CD4-positive, alpha-beta memory T cell (primary cell): ENCODE results near the gene C6orf15. TPM values are rescaled to one million over a fixed set of nuclear protein-coding genes. Genes with fewer than 3 reads are reported as not detected.

Experiments
- CTCF ChIA-PET: fragments of 350-600 bp; sonication (Branson Sonifier 250); formaldehyde crosslinking; loops from one replicate; lab custom pipeline; 2021; ENCODE audit warnings: inconsistent platforms; ENCODE audit not compliant: partially characterized antibody; lab: Charles Lee
- POLR2A ChIA-PET: fragments of 350-600 bp; sonication (Branson Sonifier 250); formaldehyde crosslinking; loops from one replicate; lab custom pipeline; 2021; ENCODE audit not compliant: partially characterized antibody; lab: Charles Lee
- DNase-seq, 5 donors: peaks; one replicate each; pipeline versions ENCODE4 v3.0.0 to v3.0.0-alpha.2; 2020 to 2022; ENCODE audit warnings: mixed read lengths in 1 of 5
- H3K27ac ChIP-seq: one replicate; pipeline ENCODE4 v1.7.0; 2013; ENCODE audit warnings: low read depth, low read length
- H3K27me3 ChIP-seq: 2 replicates; pipeline ENCODE4 v1.7.0; 2013; ENCODE audit warnings: mild to moderate bottlenecking, low read length, moderate library complexity; ENCODE audit not compliant: insufficient read depth
- H3K36me3 ChIP-seq: 2 replicates; pipeline ENCODE4 v1.7.0; 2013; ENCODE audit warnings: mild to moderate bottlenecking, low read length, moderate library complexity; ENCODE audit not compliant: insufficient read depth
- H3K4me1 ChIP-seq: 2 replicates; pipeline ENCODE4 v1.7.0; 2013; ENCODE audit warnings: mild to moderate bottlenecking, low read length, moderate library complexity; ENCODE audit not compliant: insufficient read depth
- H3K4me3 ChIP-seq, 2 donors: one replicate each; pipeline ENCODE4 v1.7.0; 2013; ENCODE audit warnings: low read length in 2 of 2, mild to moderate bottlenecking in 1 of 2
- H3K9me3 ChIP-seq, 2 donors: one replicate each; pipeline ENCODE4 v1.7.0; 2013; ENCODE audit warnings: low read length in 2 of 2, control low read depth in 1 of 2; ENCODE audit not compliant: control insufficient read depth in 1 of 2
- H3K27ac Mint-ChIP-seq, 7 donors: one replicate each; pipeline ENCODE4 v1.8.0; 2020 to 2021; ENCODE audit warnings: mixed read lengths in 7 of 7, mild to moderate bottlenecking in 6 of 7, inconsistent platforms in 3 of 7, moderate library complexity in 3 of 7
- H3K27me3 Mint-ChIP-seq, 2 donors: one replicate each; pipeline ENCODE4 v1.8.0; 2020 to 2021; ENCODE audit warnings: mixed read lengths in 2 of 2
- H3K36me3 Mint-ChIP-seq, 2 donors: one replicate each; pipeline ENCODE4 v1.8.0; 2020 to 2021; ENCODE audit warnings: mixed read lengths in 2 of 2, inconsistent platforms in 1 of 2, mild to moderate bottlenecking in 1 of 2
- H3K4me1 Mint-ChIP-seq, 4 donors: one replicate each; pipeline ENCODE4 v1.8.0; 2020 to 2021; ENCODE audit warnings: mixed read lengths in 4 of 4, mild to moderate bottlenecking in 1 of 4
- H3K4me3 Mint-ChIP-seq, 8 donors: one replicate each; pipeline ENCODE4 v1.8.0; 2020 to 2021; ENCODE audit warnings: mixed read lengths in 8 of 8, mild to moderate bottlenecking in 7 of 8, moderate library complexity in 6 of 8, inconsistent platforms in 3 of 8
- H3K9me3 Mint-ChIP-seq, 8 donors: one replicate each; pipeline ENCODE4 v1.8.0; 2020 to 2021; ENCODE audit warnings: mixed read lengths in 8 of 8, mild to moderate bottlenecking in 5 of 8, inconsistent platforms in 3 of 8, moderate library complexity in 1 of 8
- intact Hi-C: fragments of 100-400 bp; cut with micrococcal nuclease; formaldehyde crosslinking; loops from one replicate; pipeline ENCODE4 v1.15.1; 2023
- polyA plus RNA-seq, 2 donors: library from polyadenylated mRNA; unstranded; fragments of 300-500 nt; fragmentation: Illumina TruSeq; gene quantifications; one replicate each; pipeline ENCODE4 v1.2.3, GENCODE V29; 2021
- total RNA-seq, 2 experiments: library from RNA; stranded (reverse); gene quantifications; one replicate each; pipeline ENCODE4 v1.2.3, GENCODE V29; 2021

C6orf15 gene
- total and polyA plus RNA-seq, 4 experiments from 2014 or later, result not detected

DNA sequence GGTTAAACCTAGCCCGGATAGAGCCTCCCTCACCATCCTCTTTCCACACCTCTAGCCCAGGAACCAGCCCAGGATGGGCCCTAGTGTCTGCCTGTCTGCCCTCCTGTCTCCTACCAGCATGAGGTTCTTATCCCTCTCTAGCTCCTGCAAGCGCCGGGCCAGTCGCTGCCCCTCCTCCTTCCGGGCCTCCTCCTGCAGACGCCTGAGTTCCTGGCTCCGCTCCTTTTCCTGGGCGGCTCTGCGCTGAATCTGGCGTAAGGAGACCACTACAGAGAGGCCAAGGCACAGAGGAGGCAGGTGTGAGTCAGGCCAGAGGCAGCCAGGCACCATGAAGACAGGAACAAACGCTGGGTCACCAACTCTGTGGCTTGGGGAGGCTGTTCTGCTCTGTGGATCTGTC is 30.8 kb upstream of the C6orf15 start:
- Histone ChIP-seq H3K36me3 (no peaks in the 10 kb centered on the region), H3K27ac (no peak overlapping the region), H3K9me3 (no peaks in the 10 kb centered on the region), H3K4me3 (no peak overlapping the region), H3K27me3 (no peaks in the 10 kb centered on the region), H3K4me1 (no peaks in the 10 kb centered on the region)
- ChIA-PET CTCF (interaction anchor here (1.4 to 1.5 kb wide), 2 partner anchors 8 to 10 kb away, joined by 3 read pairs; no protein-coding TSS in a partner anchor), POLR2A (no interaction called here)
- Mint-ChIP-seq H3K4me1 (peaks cover 0 to 4% (median 0%) of the 10 kb centered on the region in 4 donors), H3K27me3 (no peaks in the 10 kb centered on the region), H3K9me3 (no peaks in the 10 kb centered on the region), H3K4me3 (no peak overlapping the region), H3K27ac (peak overlapping the region in 2 of 7 donors; percentile 29 to 52), H3K36me3 (peaks cover 4 to 11% of the 10 kb centered on the region in 2 donors)
- no peak for DNase-seq
- intact Hi-C loops, result no loop called here

DNA sequence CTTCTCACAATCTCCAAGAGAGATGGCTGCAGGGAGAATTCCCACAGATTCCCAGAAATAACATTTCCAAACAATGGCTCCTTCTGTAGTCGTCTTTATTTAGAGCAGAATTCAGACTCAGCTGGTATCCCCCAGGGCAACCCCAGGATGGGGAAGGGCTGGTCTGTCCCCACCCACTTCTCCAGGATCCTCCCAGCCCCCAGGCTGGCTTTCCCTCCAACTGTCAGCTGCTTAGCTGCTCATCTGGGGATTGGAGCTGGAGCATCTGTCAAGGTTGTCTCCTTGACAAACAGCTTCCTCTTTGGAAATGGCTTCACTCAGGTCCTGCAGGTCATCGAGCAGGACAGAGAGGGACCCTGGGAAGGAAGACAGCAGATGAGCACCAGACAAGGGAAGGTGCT is 30.0 kb upstream of the C6orf15 start:
- Histone ChIP-seq H3K9me3 (no peaks in the 10 kb centered on the region), H3K27ac (no peak overlapping the region), H3K27me3 (no peaks in the 10 kb centered on the region), H3K36me3 (no peaks in the 10 kb centered on the region), H3K4me3 (no peak overlapping the region), H3K4me1 (peaks cover 5% of the 10 kb centered on the region)
- DNase-seq, result no peak
- H3K4me3 Mint-ChIP-seq, result no peak overlapping the region
- H3K9me3 Mint-ChIP-seq, result no peaks in the 10 kb centered on the region
- peak overlapping the region in 1 of 7 donors; percentile 55 for H3K27ac Mint-ChIP-seq
- peaks cover 0 to 2% of the 10 kb centered on the region in 2 donors for H3K27me3 Mint-ChIP-seq
- peaks cover 3 to 10% (median 4%) of the 10 kb centered on the region in 4 donors for H3K4me1 Mint-ChIP-seq
- peaks cover 4 to 11% of the 10 kb centered on the region in 2 donors for H3K36me3 Mint-ChIP-seq
- POLR2A ChIA-PET, result interaction anchor here (1.6 kb wide), 1 partner anchor 17 kb away, joined by 4 read pairs; no protein-coding TSS in a partner anchor
- CTCF ChIA-PET, result interaction anchor here (0.9 to 1.8 kb wide), 3 partner anchors 12 to 224 kb away, joined by 3 to 5 read pairs (median 4); no protein-coding TSS in a partner anchor
- intact Hi-C loops, result no loop called here

DNA sequence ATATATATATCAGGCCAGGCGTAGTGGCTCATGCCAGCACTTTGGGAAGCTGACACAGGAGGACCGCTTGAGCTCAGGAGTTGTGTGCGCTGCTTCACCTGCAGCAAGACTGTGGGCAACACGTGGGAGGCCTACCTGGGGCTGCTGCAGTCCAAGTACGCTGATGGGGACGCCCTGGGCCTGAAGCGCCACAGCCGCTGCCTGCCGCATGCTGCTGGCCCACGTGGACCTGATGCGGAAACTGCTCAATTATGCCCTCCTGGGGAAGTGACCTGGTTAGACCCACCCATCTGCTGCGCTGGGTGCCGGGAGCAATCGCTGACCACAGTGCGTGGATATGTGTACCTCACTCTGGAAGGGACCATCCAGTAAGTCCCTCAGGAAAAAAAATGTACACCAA is 28.3 kb upstream of the C6orf15 start:
- H3K36me3 Mint-ChIP-seq, result peaks cover 2 to 9% of the 10 kb centered on the region in 2 donors
- POLR2A ChIA-PET, result interaction anchor here (1.6 kb wide), 1 partner anchor 18 kb away, joined by 4 read pairs; no protein-coding TSS in a partner anchor
- peaks cover 3 to 11% (median 5%) of the 10 kb centered on the region in 4 donors for H3K4me1 Mint-ChIP-seq
- Histone ChIP-seq H3K9me3 (no peaks in the 10 kb centered on the region), H3K27me3 (no peaks in the 10 kb centered on the region), H3K4me1 (peaks cover 5% of the 10 kb centered on the region), H3K27ac (no peak overlapping the region), H3K4me3 (no peak overlapping the region), H3K36me3 (no peaks in the 10 kb centered on the region)
- H3K9me3 Mint-ChIP-seq, result no peaks in the 10 kb centered on the region
- no peak overlapping the region for H3K4me3 Mint-ChIP-seq
- H3K27me3 Mint-ChIP-seq, result peaks cover 0 to 2% of the 10 kb centered on the region in 2 donors
- no peak for DNase-seq
- CTCF ChIA-PET, result interaction anchor here (1.5 kb wide), 1 partner anchor 14 kb away, joined by 3 read pairs; no protein-coding TSS in a partner anchor
- no peak overlapping the region for H3K27ac Mint-ChIP-seq
- intact Hi-C loops, result no loop called here

DNA sequence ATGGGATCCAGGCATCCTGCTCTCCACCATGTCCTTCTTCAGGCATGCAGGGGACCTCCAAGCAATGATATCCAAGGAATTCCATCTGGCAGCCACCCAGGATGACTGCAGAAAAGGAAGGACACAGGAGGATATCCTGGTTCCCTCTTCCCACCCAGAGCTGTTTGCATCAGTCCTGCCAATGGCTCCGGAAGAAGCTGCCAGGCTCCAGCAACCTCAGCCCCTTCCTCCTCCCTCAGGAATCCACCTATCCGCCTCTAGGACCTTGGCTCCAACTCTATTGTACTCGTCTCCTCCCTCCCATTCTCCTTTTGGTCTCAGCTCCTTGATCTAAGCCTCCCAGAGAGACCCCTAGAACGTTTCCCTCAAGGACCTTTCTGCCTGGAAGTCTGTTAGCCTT is 27.2 kb upstream of the C6orf15 start:
- intact Hi-C loops, result loop anchor here (5.0 kb wide), 1 partner anchor 248 kb away; no protein-coding TSS in a partner anchor
- Histone ChIP-seq H3K27ac (no peak overlapping the region), H3K9me3 (no peaks in the 10 kb centered on the region), H3K4me1 (peaks cover 5% of the 10 kb centered on the region), H3K4me3 (no peak overlapping the region), H3K36me3 (no peaks in the 10 kb centered on the region), H3K27me3 (no peaks in the 10 kb centered on the region)
- H3K9me3 Mint-ChIP-seq, result no peaks in the 10 kb centered on the region
- H3K27ac Mint-ChIP-seq, result peak overlapping the region in 2 of 7 donors; percentile 32 to 63
- no peak for DNase-seq
- POLR2A ChIA-PET, result interaction anchor here (3.2 to 3.4 kb wide), 2 partner anchors 58 to 227 kb away, joined by 13 to 19 read pairs; no protein-coding TSS in a partner anchor
- H3K4me3 Mint-ChIP-seq, result no peak overlapping the region
- peaks cover 0 to 2% of the 10 kb centered on the region in 2 donors for H3K27me3 Mint-ChIP-seq
- peaks cover 3 to 11% (median 5%) of the 10 kb centered on the region in 4 donors for H3K4me1 Mint-ChIP-seq
- peaks cover 0 to 5% of the 10 kb centered on the region in 2 donors for H3K36me3 Mint-ChIP-seq
- CTCF ChIA-PET, result interaction anchor here (1.2 to 5.2 kb wide), 6 partner anchors 10 to 227 kb away, joined by 3 to 67 read pairs (median 8); no protein-coding TSS in a partner anchor

DNA sequence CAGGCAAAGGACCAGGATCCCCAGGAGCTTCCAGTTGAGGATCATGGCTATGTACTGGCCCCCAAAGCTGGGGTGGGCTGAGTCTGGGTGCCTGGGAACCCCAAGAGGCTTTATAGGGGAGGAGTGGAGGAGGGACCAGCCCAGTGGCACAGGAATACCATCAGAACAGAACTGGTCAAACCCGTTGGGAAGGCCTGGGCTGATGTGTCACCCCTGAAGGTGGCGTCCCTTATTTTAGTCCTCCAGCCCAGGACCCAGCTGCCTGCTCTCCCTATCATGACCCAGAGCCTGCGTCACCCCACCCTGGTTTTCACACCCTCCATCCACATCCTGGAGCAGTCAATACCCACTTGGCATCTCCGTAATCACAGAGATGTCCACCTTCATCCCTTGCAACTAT is 26.6 kb upstream of the C6orf15 start, which contains the start of gene PSORS1C2:
Gene PSORS1C2, minus strand, starts transcription at position 85 of the 400 bp plus-strand sequence. Its CDS starts 40 bp downstream, at position 45.
- Histone ChIP-seq H3K4me1 (peaks cover 5% of the 10 kb centered on the region), H3K9me3 (no peaks in the 10 kb centered on the region), H3K36me3 (no peaks in the 10 kb centered on the region), H3K4me3 (no peak within 1 kb of the TSS), H3K27me3 (no peaks in the 10 kb centered on the region), H3K27ac (no peak within 1 kb of the TSS)
- Mint-ChIP-seq H3K4me1 (peaks cover 3 to 11% (median 5%) of the 10 kb centered on the region in 4 donors), H3K27me3 (peaks cover 0 to 2% of the 10 kb centered on the region in 2 donors), H3K9me3 (no peaks in the 10 kb centered on the region), H3K4me3 (peak within 1 kb of the TSS in 4 of 8 donors; percentile 22 to 86 (median 56)), H3K36me3 (no peaks in the 10 kb centered on the region), H3K27ac (peak within 1 kb of the TSS in 2 of 7 donors; percentile 32 to 63)
- intact Hi-C loops, result loop anchor here (5.0 kb wide), 1 partner anchor 248 kb away; no protein-coding TSS in a partner anchor
- POLR2A ChIA-PET, result interaction anchor here (0.7 to 3.4 kb wide), 3 partner anchors 58 to 228 kb away, joined by 3 to 19 read pairs (median 13); no protein-coding TSS in a partner anchor
- CTCF ChIA-PET, result interaction anchor here (1.1 to 5.2 kb wide), 9 partner anchors 8 to 238 kb away, joined by 3 to 67 read pairs (median 10); no protein-coding TSS in a partner anchor
- no peak for DNase-seq

DNA sequence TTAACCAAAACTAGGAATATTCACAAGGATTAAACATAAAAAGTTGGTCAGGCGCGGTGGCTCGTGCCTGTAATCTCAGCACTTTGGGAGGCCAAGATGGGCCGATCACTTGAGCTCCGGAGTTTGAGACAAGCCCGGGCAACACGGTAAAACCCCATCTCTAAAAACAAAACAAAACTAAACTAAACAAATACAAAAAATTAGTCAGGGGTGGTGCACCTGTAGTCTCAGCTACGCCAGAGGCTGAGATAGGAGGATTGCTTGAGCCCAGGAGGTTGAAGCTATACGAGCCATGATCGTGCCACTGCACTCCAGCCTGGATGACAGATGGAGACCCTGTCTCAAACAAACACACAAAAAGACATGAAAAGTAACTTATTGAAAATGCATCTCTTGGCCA is 23.3 kb upstream of the C6orf15 start:
- no peak overlapping the region for H3K4me3 ChIP-seq
- H3K27me3 ChIP-seq, result no peaks in the 10 kb centered on the region
- Mint-ChIP-seq H3K4me1 (peaks cover 3 to 11% (median 5%) of the 10 kb centered on the region in 4 donors), H3K27me3 (peaks cover 0 to 2% of the 10 kb centered on the region in 2 donors), H3K4me3 (no peak overlapping the region), H3K36me3 (no peaks in the 10 kb centered on the region), H3K27ac (no peak overlapping the region), H3K9me3 (no peaks in the 10 kb centered on the region)
- DNase-seq, result no peak
- H3K36me3 ChIP-seq, result no peaks in the 10 kb centered on the region
- intact Hi-C loops, result loop anchor here (2.0 to 5.0 kb wide), 2 partner anchors 239 to 252 kb away; no protein-coding TSS in a partner anchor
- peaks cover 5% of the 10 kb centered on the region for H3K4me1 ChIP-seq
- ChIA-PET POLR2A (no interaction called here), CTCF (interaction anchor here (0.7 to 5.2 kb wide), 5 partner anchors 8 to 231 kb away, joined by 3 to 67 read pairs (median 5); no protein-coding TSS in a partner anchor)
- H3K9me3 ChIP-seq, result no peaks in the 10 kb centered on the region
- H3K27ac ChIP-seq, result no peak overlapping the region

DNA sequence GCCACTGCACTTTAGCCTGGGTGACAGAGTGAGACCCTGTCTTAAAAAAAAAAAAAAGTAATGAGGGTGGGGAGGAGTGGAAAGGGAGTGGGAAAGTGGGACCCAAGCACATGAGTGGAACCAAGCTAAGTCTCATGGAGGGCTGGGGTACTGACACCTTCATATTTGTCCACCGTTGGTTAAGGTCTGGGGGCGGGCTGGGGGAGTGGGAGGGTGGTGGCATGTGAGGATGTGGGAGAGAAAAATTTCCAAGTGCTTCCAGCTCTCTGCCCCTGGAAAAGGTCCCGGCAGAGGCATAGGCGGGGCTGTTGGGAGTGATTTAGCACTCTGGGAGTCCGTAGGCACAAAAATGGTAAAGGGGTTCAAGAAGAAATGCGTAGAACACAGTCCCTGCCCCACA is 20.4 kb upstream of the C6orf15 start:
- POLR2A ChIA-PET, result no interaction called here
- Mint-ChIP-seq H3K36me3 (no peaks in the 10 kb centered on the region), H3K27me3 (peaks cover 3 to 7% of the 10 kb centered on the region in 2 donors), H3K4me1 (peaks cover 6 to 12% (median 9%) of the 10 kb centered on the region in 4 donors), H3K9me3 (no peaks in the 10 kb centered on the region), H3K27ac (no peak overlapping the region), H3K4me3 (no peak overlapping the region)
- no peak for DNase-seq
- intact Hi-C loops, result no loop called here
- peaks cover 7% of the 10 kb centered on the region for H3K4me1 ChIP-seq
- H3K27ac ChIP-seq, result no peak overlapping the region
- no peaks in the 10 kb centered on the region for H3K36me3 ChIP-seq
- H3K9me3 ChIP-seq, result no peaks in the 10 kb centered on the region
- H3K4me3 ChIP-seq, result no peak overlapping the region
- no peaks in the 10 kb centered on the region for H3K27me3 ChIP-seq
- CTCF ChIA-PET, result interaction anchor here (1.2 to 7.8 kb wide), 5 partner anchors 11 to 235 kb away, joined by 3 to 56 read pairs (median 16); no protein-coding TSS in a partner anchor
